ENCODE results near the gene PMPCB. TPM values are rescaled to one million over a fixed set of nuclear protein-coding genes. Genes with fewer than 3 reads are reported as not detected.

The PMPCB gene
- total RNA-seq, 1 experiment from 2014 or later, result 73.9 TPM

DNA sequence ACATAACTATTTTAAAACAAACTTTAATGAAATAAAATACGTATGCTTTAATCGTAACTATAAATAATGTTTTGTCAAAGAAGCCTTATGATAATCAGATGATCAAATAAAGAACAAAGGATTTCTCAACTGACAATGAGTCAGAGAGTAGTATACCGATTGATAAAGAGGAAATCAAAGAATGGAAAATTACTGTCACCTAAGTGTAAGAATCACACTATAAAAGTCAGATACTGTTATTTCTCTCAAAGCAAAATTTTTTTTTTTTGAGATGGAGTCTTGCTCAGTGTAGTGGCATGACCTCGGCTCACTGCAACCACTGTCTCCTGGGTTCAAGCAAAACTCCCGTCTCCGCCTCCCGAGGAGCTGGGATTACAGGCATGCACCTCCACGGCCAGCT, 28.5 kb downstream of the PMPCB start:
- DNase-seq (ENCODE audit: unreplicated experiment), result no peak
- no peaks in the 10 kb centered on the region for H3K27me3 Mint-ChIP-seq (ENCODE audit: insufficient read depth, unreplicated experiment)
- H3K27ac Mint-ChIP-seq (ENCODE audit: low read depth, unreplicated experiment), result peak overlapping the region; percentile 59
- ChIA-PET CTCF (interaction anchor here (1.9 kb wide), 1 partner anchor 14 kb away, joined by 7 read pairs; no protein-coding TSS in a partner anchor), POLR2A (interaction anchor here (2.2 kb wide), 1 partner anchor 22 kb away, joined by 7 read pairs; the partner anchor contains the start of gene PSMC2)
- no peaks in the 10 kb centered on the region for H3K4me1 Mint-ChIP-seq (ENCODE audit: insufficient read depth, unreplicated experiment)
- H3K36me3 Mint-ChIP-seq (ENCODE audit: insufficient read depth, unreplicated experiment), result peaks cover 71% of the 10 kb centered on the region
- TF ChIP-seq, protein P1, sequence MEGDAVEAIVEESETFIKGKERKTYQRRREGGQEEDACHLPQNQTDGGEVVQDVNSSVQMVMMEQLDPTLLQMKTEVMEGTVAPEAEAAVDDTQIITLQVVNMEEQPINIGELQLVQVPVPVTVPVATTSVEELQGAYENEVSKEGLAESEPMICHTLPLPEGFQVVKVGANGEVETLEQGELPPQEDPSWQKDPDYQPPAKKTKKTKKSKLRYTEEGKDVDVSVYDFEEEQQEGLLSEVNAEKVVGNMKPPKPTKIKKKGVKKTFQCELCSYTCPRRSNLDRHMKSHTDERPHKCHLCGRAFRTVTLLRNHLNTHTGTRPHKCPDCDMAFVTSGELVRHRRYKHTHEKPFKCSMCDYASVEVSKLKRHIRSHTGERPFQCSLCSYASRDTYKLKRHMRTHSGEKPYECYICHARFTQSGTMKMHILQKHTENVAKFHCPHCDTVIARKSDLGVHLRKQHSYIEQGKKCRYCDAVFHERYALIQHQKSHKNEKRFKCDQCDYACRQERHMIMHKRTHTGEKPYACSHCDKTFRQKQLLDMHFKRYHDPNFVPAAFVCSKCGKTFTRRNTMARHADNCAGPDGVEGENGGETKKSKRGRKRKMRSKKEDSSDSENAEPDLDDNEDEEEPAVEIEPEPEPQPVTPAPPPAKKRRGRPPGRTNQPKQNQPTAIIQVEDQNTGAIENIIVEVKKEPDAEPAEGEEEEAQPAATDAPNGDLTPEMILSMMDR (IDR thresholded peaks at IDR 0.05; ENCODE audit: unreplicated experiment), result no peak
- BruUV-seq (replicated peaks), result no TSS peak
- intact Hi-C loops (cut with micrococcal nuclease), result no loop called here
- no peak overlapping the region for H3K4me3 Mint-ChIP-seq (ENCODE audit: unreplicated experiment)
- no peaks in the 10 kb centered on the region for H3K9me3 Mint-ChIP-seq (ENCODE audit: unreplicated experiment)

DNA sequence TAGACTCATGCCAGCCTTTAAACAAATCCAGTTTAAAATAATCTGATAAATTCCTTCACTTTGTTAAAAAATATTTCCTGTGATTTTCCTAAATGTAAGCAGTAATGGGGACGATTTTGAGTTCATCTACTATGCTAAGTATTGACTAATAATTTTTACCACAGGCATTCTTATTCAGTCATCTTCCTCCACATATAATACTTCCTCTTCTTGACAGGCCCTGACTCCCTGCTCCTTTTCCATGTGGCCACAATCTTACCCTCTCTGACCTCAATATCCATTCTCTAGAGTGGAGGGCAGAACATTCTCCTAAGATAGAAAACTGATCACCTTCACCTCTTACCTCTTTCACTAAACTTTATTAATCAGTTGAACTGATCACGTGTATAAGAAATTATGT, 39.5 kb downstream of the PMPCB start:
- no peak overlapping the region for H3K4me3 Mint-ChIP-seq (ENCODE audit: unreplicated experiment)
- TF ChIP-seq, protein P1 (IDR thresholded peaks at IDR 0.05; ENCODE audit: unreplicated experiment), result no peak
- H3K27me3 Mint-ChIP-seq (ENCODE audit: insufficient read depth, unreplicated experiment), result no peaks in the 10 kb centered on the region
- TSS peak; percentile 2 for BruUV-seq (replicated peaks)
- H3K4me1 Mint-ChIP-seq (ENCODE audit: insufficient read depth, unreplicated experiment), result peaks cover 11% of the 10 kb centered on the region
- intact Hi-C loops (cut with micrococcal nuclease), result no loop called here
- POLR2A ChIA-PET, result no interaction called here
- H3K9me3 Mint-ChIP-seq (ENCODE audit: unreplicated experiment), result no peaks in the 10 kb centered on the region
- H3K27ac Mint-ChIP-seq (ENCODE audit: low read depth, unreplicated experiment), result no peak overlapping the region
- CTCF ChIA-PET, result interaction anchor here (0.6 kb wide), 1 partner anchor 9 kb away, joined by 4 read pairs; no protein-coding TSS in a partner anchor
- H3K36me3 Mint-ChIP-seq (ENCODE audit: insufficient read depth, unreplicated experiment), result peaks cover 91% of the 10 kb centered on the region
- no peak for DNase-seq (ENCODE audit: unreplicated experiment)

DNA sequence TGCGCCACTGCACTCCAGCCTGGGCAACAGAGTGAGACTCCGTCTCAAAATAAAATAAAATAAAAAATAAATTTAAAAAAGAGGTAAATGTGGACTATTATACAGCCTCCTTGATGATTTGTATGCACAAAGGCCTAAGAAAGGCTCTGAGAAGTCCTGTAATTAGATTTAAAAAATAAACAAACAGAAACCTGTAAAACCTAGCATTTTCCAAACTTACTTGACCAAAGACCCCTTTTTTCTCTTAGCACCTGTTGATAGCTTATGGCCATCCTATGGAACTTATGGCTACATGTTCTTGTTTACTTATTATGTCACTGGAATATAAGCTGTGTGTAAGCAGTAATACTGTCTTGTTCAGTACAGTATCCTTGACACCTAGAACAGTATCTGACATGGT, 41.6 kb downstream of the PMPCB start:
- CTCF ChIA-PET, result no interaction called here
- Mint-ChIP-seq H3K9me3 (ENCODE audit: unreplicated experiment) (no peaks in the 10 kb centered on the region), H3K4me1 (ENCODE audit: insufficient read depth, unreplicated experiment) (peaks cover 13% of the 10 kb centered on the region), H3K27ac (ENCODE audit: low read depth, unreplicated experiment) (no peak overlapping the region), H3K27me3 (ENCODE audit: insufficient read depth, unreplicated experiment) (no peaks in the 10 kb centered on the region), H3K36me3 (ENCODE audit: insufficient read depth, unreplicated experiment) (peaks cover 79% of the 10 kb centered on the region), H3K4me3 (ENCODE audit: unreplicated experiment) (no peak overlapping the region)
- no peak for DNase-seq (ENCODE audit: unreplicated experiment)
- BruUV-seq (replicated peaks), result no TSS peak
- POLR2A ChIA-PET, result interaction anchor here (0.6 to 1.2 kb wide), 4 partner anchors 9 to 33 kb away, joined by 3 to 5 read pairs (median 4); partner anchors contain the start of gene PSMC2
- TF ChIP-seq, protein P1 (IDR thresholded peaks at IDR 0.05; ENCODE audit: unreplicated experiment), result no peak
- intact Hi-C loops (cut with micrococcal nuclease), result no loop called here

DNA sequence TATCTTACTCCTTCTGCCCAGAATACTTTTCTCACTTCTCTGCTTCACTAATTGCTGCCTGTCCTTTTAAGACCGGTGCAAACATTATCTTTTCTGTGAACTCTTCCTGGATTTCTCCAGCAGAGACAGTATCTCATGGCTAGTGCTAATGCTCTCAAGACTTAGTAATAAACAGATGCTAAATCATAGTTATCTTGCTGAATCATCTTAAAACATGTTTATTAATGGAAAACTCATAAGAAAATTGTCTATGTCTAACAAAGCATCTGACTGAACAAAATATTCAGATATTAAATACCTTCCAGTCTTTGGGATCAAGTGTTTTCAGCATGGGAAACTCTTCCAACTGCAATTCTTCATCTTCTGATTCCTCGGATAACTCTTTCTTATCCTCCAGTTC, 44.2 kb downstream of the PMPCB start:
- TF ChIP-seq, protein P1 (IDR thresholded peaks at IDR 0.05; ENCODE audit: unreplicated experiment), result no peak
- Mint-ChIP-seq H3K9me3 (ENCODE audit: unreplicated experiment) (no peaks in the 10 kb centered on the region), H3K27ac (ENCODE audit: low read depth, unreplicated experiment) (no peak overlapping the region), H3K4me3 (ENCODE audit: unreplicated experiment) (no peak overlapping the region), H3K4me1 (ENCODE audit: insufficient read depth, unreplicated experiment) (peaks cover 13% of the 10 kb centered on the region), H3K36me3 (ENCODE audit: insufficient read depth, unreplicated experiment) (peaks cover 54% of the 10 kb centered on the region), H3K27me3 (ENCODE audit: insufficient read depth, unreplicated experiment) (no peaks in the 10 kb centered on the region)
- intact Hi-C loops (cut with micrococcal nuclease), result loop anchor here (10.0 kb wide), 1 partner anchor 47 kb away; the partner anchor contains the start of gene PMPCB
- ChIA-PET CTCF (no interaction called here), POLR2A (no interaction called here)
- no TSS peak for BruUV-seq (replicated peaks)
- DNase-seq (ENCODE audit: unreplicated experiment), result no peak
